NCI-H187 treated with DMSO at 0.1 percent for 48 hours (cell line): ENCODE measurements around the gene ZNF841.
"Not testable (repeated sequence)": the region's sequence is repeated elsewhere in the genome, so short reads cannot be mapped to it uniquely, and the experiment has no call there.

Source experiments
- DNase-seq: peaks from one replicate; lab custom pipeline; 2025; lab: John Stamatoyannopoulos, UW

Gene ZNF841

DNA sequence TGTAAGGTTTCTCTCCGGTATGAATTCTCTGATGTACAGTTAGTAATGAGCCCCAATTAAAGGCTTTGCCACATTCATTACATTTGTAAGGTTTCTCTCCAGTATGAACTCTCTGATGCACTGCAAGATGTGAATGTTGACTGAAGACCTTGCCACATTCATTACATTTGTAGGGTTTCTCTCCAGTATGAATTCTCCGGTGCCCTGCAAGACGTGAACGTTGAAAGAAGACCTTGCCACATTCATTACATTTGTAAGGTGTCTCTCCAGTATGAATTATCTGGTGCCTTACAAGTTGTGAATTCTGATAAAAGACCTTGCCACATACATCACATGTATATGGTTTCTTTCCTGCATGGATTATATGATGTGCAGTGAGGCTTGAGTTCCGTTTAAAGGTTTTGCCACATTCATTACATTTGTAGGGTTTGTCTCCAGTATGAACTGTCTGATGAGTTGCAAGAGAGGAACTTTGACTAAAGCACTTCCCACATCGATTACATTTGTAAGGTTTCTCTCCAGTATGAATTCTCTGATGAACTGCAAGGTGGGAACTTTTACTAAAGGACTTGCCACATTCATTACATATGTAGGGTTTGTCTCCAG is 29.2 kb downstream of the ZNF841 start:
- DNase-seq, result no peak

DNA sequence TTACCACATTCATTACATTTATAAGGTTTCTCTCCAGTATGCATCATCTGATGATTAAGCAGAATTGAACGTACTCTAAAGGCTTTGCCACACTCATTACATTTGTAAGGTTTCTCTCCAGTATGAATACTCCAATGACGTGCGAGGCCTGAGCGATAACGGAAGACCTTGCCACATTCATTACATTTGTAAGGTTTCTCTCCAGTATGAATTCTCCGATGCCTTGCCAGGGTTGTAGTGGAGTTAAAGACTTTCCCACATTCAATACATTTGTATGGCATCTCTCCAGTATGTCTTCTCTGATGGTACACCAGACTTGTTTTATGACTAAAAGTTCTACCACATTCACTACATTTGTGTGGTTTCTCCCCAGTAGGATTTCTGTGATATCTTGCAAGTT is 30.2 kb downstream of the ZNF841 start:
- no peak for DNase-seq

DNA sequence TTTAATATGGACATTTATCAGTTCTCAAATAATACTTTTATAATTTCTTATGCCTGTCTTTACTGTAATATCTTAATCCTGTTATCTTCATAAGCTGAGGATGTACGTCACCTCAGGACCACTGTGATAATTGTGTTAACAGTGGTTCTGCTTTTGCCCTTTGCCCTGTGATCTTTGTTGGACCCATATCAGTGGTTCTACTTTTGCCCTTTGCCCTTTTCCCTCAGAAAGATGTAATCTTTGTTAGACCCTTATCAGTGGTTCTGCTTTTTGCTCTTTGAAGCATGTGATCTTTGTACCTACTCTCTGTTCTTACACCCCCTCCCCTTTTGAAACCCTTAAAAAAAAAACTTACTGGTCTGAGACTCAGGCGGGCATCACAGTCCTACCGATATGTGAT is 39.1 kb downstream of the ZNF841 start:
- DNase-seq, result not testable (repeated sequence)

DNA sequence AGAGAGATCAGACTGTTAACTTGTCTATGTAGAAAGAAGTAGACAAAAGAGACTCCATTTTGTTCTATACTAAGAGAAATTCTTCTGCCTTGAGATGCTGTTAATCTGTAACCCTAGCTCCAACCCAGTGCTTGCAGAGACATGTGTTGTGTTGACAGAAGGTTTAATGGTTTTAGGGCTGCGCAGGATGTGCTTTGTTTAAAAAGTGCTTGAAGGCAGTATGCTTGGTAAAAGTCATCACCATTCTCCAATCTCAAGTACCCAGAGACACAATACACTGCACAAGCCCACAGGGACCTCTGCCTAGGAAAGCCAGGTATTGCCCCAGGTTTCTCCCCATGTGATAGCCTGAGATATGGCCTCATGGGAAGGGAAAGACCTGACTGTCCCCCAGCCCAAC is 43.8 kb downstream of the ZNF841 start:
- peak; percentile 21 for DNase-seq

DNA sequence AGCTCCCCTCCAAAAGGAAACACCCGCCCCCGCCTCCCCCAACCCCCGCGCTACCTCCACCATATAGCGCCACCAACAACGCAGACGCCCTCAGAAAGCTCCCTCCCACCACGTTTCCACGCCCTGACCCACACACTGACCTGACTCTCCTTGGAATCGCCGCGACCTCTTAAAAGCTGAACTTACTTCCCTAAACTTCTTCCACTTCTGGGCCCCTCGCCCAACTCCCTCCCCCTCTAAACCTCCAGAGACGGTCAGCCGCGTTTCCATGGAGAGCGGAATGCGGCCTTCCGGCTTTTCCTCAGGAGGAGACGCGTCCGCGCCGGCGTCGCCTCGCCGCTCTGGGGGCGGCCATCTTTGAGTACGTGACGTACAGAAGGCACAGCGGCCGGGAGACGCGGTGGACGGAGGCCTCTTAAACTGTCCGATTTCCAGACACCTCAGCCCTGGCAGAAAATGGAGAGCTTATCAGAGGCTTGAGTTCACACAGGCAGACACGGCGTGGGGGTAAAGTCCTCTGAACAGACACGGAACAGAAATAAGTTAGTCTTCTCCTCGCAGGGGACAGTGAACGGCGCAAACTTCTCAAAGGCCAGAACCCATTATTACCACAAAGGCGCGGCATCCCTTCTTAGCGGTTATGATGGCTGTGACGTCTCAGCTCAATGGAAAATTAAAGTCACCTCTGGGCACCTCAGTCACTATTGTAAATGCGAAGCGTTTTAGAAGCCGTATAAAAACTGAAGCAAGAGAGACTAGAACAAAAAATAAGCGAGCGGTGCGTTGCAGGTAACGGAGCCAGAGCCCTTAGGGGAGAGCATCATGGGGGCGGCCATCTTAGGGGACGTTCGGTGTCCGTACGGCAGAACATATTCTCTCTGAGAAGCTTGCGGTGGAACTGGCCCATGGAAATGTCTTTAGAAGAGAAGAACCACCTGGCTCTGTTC is 46.7 kb downstream of the ZNF841 start, which contains the start of gene ZNF432:
TSS of gene ZNF432 (minus strand) at position 284 of the 947 bp plus-strand sequence. CDS start 1,970 bp downstream, outside the sequence.
- peak; percentile 66 for DNase-seq

DNA sequence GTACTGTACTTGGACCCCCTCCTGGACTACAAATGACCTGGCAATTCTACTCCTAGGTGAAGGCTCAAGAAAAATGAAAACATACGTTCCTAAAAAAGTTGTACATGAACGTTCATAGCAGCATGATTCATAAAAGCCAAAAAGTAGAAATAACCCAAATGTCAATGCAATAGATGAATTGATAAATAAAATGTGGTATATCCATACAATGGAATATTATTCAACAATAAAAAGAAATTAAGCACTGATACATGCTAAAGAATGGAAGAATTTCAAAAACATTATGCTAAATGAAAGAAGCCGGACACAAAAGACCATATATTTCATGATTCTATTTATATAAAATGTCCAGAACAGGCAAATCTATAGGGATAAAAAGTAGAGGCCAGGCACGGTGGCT is 56.4 kb downstream of the ZNF841 start:
- DNase-seq, result no peak

DNA sequence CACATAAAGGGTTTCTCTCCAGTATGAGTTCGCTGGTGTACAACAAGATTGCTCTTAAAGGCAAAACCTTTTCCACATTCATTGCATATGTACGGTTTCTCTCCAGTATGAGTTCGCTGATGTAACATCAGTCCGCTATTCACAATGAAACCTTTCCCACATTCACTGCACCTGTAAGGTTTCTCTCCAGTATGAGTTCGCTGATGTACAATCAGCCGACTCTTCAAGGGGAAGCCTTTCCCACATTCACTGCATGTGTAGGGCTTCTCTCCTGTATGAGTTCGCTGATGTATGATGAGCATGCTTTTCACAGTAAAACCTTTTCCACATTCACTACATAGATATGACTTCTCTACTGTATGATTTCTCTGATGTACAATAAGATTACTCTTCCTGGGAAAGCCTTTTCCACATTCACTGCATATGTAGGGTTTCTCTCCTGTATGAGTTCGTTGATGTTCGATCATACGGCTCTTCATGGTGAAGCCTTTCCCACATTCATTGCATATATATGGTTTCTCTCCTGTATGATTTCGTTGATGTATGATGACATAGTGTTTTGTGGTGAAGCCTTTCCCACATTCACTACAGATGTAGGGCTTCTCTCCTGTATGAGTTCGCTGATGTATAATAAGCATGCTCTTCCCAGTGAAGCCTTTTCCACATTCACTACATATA is 61.4 kb downstream of the ZNF841 start:
- no peak for DNase-seq

DNA sequence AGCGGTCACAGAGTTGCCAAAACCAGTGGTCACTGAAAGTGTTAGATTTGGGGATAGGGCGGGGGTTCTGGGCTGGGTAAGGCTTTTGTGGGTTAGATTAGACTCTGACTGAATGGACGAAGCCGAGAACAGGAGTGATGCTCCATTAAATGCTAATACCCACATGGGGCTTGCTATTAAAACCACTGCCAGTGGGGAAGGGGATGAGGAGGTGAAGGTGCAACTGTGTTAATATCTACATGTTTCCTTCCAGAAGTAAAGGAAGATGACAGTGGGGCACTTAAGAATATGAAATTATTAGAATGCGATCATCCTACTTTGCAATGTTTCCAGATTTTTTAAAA is 66.8 kb downstream of the ZNF841 start:
- DNase-seq, result no peak

DNA sequence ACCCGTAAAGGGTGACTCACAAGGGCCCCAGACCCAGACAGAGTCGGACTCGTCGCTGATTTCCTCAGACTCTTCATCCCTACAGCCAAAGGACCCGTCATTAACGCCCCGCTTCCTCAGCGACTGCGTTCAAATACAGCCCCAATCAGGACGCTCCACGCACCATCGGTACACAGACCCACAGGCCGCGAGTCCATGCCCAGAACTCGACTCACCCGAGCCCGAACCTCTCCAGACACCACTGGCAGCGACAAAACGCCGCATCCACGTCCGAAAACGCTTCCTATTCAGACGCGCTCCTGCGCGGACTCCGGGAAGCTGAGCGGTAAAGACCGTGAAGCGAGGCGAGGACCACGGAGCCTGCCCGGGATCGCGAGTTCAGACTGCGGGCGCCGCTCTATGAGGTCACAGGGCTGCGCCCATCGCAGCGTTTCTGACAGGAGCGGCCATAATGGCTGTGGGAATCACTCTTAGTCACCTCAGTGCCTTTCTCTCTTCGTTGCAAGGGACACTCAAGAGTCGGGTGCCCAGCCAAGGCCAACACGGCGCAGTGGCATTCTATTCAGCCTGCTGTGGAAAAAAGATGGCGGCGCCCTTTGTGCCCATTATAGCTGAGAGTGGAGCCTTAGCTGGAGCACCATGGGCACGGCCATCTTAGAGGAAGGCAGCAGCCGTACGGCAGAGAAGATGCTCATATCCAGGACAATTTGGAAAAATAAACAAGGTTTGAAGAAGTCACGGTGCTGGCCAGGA is 67.4 kb downstream of the ZNF841 start, which contains the start of gene ZNF614:
TSS of gene ZNF614 (minus strand) at position 353 of the 753 bp plus-strand sequence. CDS start 2,634 bp downstream, outside the sequence.
- peak; percentile 57 for DNase-seq

DNA sequence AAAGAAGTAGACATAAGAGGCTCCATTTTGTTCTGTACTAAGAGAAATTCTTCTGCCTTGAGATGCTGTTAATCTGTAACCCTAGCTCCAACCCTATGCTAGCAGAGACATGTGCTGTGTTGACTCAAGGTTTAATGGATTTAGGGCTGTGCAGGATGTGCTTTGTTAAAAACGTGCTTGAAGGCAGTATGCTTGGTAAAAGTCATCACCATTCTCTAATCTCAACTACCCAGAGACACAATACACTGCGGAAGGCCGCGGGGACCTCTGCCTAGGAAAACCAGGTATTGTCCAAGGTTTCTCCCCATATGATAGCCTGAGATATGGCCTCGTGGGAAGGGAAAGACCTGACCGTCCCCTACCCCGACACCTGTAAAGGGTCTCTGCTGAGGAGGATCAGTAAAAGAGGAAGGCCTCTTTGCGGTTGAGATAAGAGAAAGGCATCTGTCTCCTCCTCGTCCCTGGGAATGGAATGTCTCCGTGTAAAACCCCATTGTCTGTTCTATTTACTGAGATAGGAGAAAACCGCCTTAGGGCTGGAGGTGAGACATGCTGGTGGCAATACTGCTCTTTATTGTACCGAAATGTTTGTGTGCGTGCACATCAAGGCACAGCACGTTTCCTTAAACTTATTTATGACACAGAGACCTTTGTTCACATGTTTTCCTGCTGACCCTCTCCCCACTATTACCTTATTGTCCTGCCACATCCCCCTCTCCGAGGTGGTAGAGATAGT is 69.1 kb downstream of the ZNF841 start:
- not testable (repeated sequence) for DNase-seq

DNA sequence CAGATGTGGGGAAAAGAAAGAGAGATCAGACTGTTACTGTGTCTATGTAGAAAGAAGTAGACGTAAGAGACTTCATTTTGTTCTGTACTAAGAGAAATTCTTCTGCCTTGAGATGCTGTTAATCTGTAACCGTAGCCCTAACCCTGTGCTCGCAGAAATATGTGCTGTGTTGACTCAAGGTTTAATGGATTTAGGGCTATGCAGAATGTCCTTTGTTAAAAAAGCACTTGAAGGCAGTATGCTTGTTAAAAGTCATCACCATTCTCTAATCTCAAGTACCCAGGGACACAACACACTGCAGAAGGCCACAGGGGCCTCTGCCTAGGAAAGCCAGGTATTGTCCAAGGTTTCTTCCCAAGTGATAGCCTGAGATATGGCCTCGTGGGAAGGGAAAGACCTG is 71.1 kb downstream of the ZNF841 start:
- not testable (repeated sequence) for DNase-seq

DNA sequence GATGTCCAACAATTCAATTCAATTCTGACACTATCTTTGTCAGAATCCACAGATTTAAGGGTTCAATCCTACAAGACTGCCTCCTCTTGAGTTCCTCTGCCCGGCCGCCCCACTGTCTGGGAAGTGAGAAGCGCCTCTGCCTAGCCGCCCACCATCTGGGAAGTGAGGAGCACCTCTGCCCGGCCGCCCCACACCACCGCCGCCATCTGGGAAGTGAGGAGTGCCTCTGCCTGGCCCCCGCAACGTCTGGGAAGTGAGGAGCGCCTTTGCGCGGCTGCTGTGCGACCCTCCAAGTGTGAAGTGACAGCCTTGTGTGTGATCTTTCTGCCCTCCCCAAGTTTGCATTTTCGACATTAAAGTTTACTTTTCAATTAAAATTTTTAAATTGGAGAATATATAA is 73.4 kb downstream of the ZNF841 start:
- no peak for DNase-seq

DNA sequence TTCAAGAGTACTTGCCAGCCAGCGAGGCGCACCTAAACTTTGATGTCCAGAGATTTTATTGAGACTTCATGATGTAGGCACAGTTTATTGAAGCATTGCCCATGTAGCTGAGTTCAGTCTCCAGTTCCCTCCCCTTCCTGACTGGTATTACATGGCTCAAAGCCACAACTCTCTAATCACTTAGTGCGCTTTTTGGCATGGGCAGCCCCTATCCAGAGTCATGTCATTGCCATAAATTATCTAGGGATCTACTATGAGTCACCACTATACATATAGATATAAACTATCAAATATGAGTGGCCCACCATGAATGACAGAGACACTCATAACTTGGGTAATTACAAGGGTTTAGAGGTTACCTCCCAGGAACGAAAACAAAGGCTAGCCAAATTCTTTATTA is 75.1 kb downstream of the ZNF841 start:
- no peak for DNase-seq
